Right atrium auricular region (tissue), 2 donors: ENCODE results near the gene DNASE1L1. TPM values are rescaled to one million over a fixed set of nuclear protein-coding genes. Genes with fewer than 3 reads are reported as not detected.

Source experiments
- DNase-seq: peaks from one replicate; pipeline ENCODE4 v3.0.0-alpha.2; 2019; ENCODE audit warnings: low spot score
- H3K27ac ChIP-seq, 2 donors: fragments of 200-600 bp; sonication (generic); 1 replicate in 1 of 2; 2 replicates in 1 of 2; pipeline ENCODE4 v1.5.1; 2016 to 2019
- H3K27me3 ChIP-seq, 2 donors: fragments of 200-600 bp; sonication (generic); one replicate each; pipeline versions ENCODE4 v1.5.1 to v1.6.0; 2017 to 2019
- H3K36me3 ChIP-seq: fragments of 200-600 bp; sonication (generic); one replicate; pipeline ENCODE4 v1.5.1; 2016
- H3K4me1 ChIP-seq, 2 donors: fragments of 200-600 bp; sonication (generic); one replicate each; pipeline versions ENCODE4 v1.5.1 to v1.6.0; 2017 to 2019
- H3K4me3 ChIP-seq, 2 donors: fragments of 200-600 bp; sonication (generic); 1 replicate in 1 of 2; 2 replicates in 1 of 2; pipeline ENCODE4 v1.5.1; 2017 to 2019; ENCODE audit warnings: mild to moderate bottlenecking in 1 of 2, moderate library complexity in 1 of 2
- H3K9me3 ChIP-seq, 2 donors: fragments of 200-600 bp; sonication (generic); one replicate each; pipeline ENCODE4 v1.5.1; 2019
- CTCF ChIP-seq, 2 donors: fragments of 200-600 bp; sonication (generic); IDR thresholded peaks; one replicate each; pipeline ENCODE4 v1.5.1; 2019; ENCODE audit warnings: antibody characterized with exemption in 2 of 2
- total RNA-seq, 2 donors: library from RNA; depleted of rRNA; stranded (reverse); fragments of >200 nt; gene quantifications; one replicate each; pipeline ENCODE4 v1.1.0, GENCODE V29; 2016

The DNASE1L1 gene
- total RNA-seq = 10 to 100 TPM; 74.4 to 84.0 TPM

- TF ChIP-seq CTCF (IDR thresholded peaks at IDR 0.05) = no peak
- no peaks in the 10 kb centered on the region for H3K9me3 ChIP-seq
- H3K27me3 ChIP-seq = no peaks in the 10 kb centered on the region
- no peaks in the 10 kb centered on the region for H3K36me3 ChIP-seq
- peak within 1 kb of the TSS; percentile 66 to 70 for H3K27ac ChIP-seq
- DNase-seq = peak; percentile 84
- H3K4me1 ChIP-seq = peaks cover 0 to 21% of the 10 kb centered on the region in 2 donors
- peak within 1 kb of the TSS; percentile 29 to 36 for H3K4me3 ChIP-seq
Observed at GRCh38 chrX:154409222-154409871, at the start of gene DNASE1L1. DNASE1L1 (minus strand) TSS chrX:154409254; CDS start chrX:154405568, 3,686 bp downstream.

GRCh38 chrX:154458116-154458953 is 49.3 kb upstream of the DNASE1L1 start, which contains the start of gene PLXNA3:
PLXNA3 (plus strand) TSS chrX:154458281; CDS start chrX:154460184, 1,903 bp downstream.
- no peak for DNase-seq
- H3K4me3 ChIP-seq = peak within 1 kb of the TSS; percentile 42 to 66
- peaks cover 0 to 5% of the 10 kb centered on the region in 2 donors for H3K4me1 ChIP-seq
- no peak for TF ChIP-seq CTCF (IDR thresholded peaks at IDR 0.05)
- H3K27me3 ChIP-seq = no peaks in the 10 kb centered on the region
- H3K9me3 ChIP-seq = no peaks in the 10 kb centered on the region
- H3K27ac ChIP-seq = peak within 1 kb of the TSS; percentile 72 to 74
- peaks cover 8% of the 10 kb centered on the region for H3K36me3 ChIP-seq

GRCh38 chrX:154457491-154458115 is 48.5 kb upstream of the DNASE1L1 start:
- no peaks in the 10 kb centered on the region for H3K27me3 ChIP-seq
- peak overlapping the region; percentile 42 to 66 for H3K4me3 ChIP-seq
- no peaks in the 10 kb centered on the region for H3K9me3 ChIP-seq
- H3K27ac ChIP-seq = peak overlapping the region; percentile 72 to 74
- TF ChIP-seq CTCF (IDR thresholded peaks at IDR 0.05) = no peak
- H3K4me1 ChIP-seq = peaks cover 0 to 5% of the 10 kb centered on the region in 2 donors
- no peak for DNase-seq
- peaks cover 8% of the 10 kb centered on the region for H3K36me3 ChIP-seq

GRCh38 chrX:154452823-154453222 is 43.8 kb upstream of the DNASE1L1 start:
- Histone ChIP-seq H3K9me3 (no peaks in the 10 kb centered on the region), H3K27me3 (no peaks in the 10 kb centered on the region), H3K4me1 (no peaks in the 10 kb centered on the region), H3K36me3 (peaks cover 15% of the 10 kb centered on the region), H3K4me3 (no peak overlapping the region), H3K27ac (no peak overlapping the region)
- no peak for TF ChIP-seq CTCF (IDR thresholded peaks at IDR 0.05)
- DNase-seq = no peak

GRCh38 chrX:154450312-154450711 is 41.3 kb upstream of the DNASE1L1 start:
- Histone ChIP-seq H3K27ac (no peak overlapping the region), H3K36me3 (peaks cover 15% of the 10 kb centered on the region), H3K9me3 (no peaks in the 10 kb centered on the region), H3K27me3 (no peaks in the 10 kb centered on the region), H3K4me3 (no peak overlapping the region), H3K4me1 (no peaks in the 10 kb centered on the region)
- no peak for DNase-seq
- no peak for TF ChIP-seq CTCF (IDR thresholded peaks at IDR 0.05)
